ENCODE data around the gene UBE2D3. TPM values are rescaled to one million over a fixed set of nuclear protein-coding genes. Genes with fewer than 3 reads are reported as not detected.

UBE2D3 gene
- total RNA-seq, 4 donors from 2014 or later: 391 to 497 (median 418) TPM

GRCh38 chr4:102787096-102787881 is 40.1 kb downstream of the UBE2D3 start:
- no peak for DNase-seq (ENCODE audit: low spot score in 2 of 2)
- 96 to 97% methylated on average over 7 of the region's 7 CpGs for WGBS, 2 donors
- H3K4me3 ChIP-seq (ENCODE audit: low read depth, poor library complexity, severe bottlenecking): no peak overlapping the region
- no peak for TF ChIP-seq CTCF (IDR thresholded peaks at IDR 0.05)
- TF ChIP-seq POLR2A (IDR thresholded peaks at IDR 0.05): no peak
- intact Hi-C loops (cut with DNase I; ENCODE audit: low total_unique reads): no loop called here

- WGBS, 2 donors: 56 to 80% methylated on average over 1 of the region's 1 CpG
- intact Hi-C loops (cut with DNase I; ENCODE audit: low total_unique reads): no loop called here
- H3K4me3 ChIP-seq (ENCODE audit: low read depth, poor library complexity, severe bottlenecking): no peak overlapping the region
- DNase-seq (ENCODE audit: low spot score in 2 of 2): no peak
- no peak for TF ChIP-seq POLR2A (IDR thresholded peaks at IDR 0.05)
- no peak for TF ChIP-seq CTCF (IDR thresholded peaks at IDR 0.05)
These were observed 41.1 kb downstream of the UBE2D3 start for GRCh38 chr4:102786279-102786678.

GRCh38 chr4:102783006-102783405 is 44.3 kb downstream of the UBE2D3 start:
- intact Hi-C loops (cut with DNase I; ENCODE audit: low total_unique reads): no loop called here
- WGBS, 2 donors: 71 to 72% methylated on average over 2 of the region's 2 CpGs
- DNase-seq (ENCODE audit: low spot score in 2 of 2): no peak
- TF ChIP-seq POLR2A (IDR thresholded peaks at IDR 0.05) (no peak), CTCF (IDR thresholded peaks at IDR 0.05) (no peak)
- H3K4me3 ChIP-seq (ENCODE audit: low read depth, poor library complexity, severe bottlenecking): no peak overlapping the region

- TF ChIP-seq CTCF (IDR thresholded peaks at IDR 0.05) (no peak), POLR2A (IDR thresholded peaks at IDR 0.05) (no peak)
- intact Hi-C loops (cut with DNase I; ENCODE audit: low total_unique reads): no loop called here
- 80 to 81% methylated on average over 1 of the region's 1 CpG for WGBS, 2 donors
- no peak overlapping the region for H3K4me3 ChIP-seq (ENCODE audit: low read depth, poor library complexity, severe bottlenecking)
- no peak for DNase-seq (ENCODE audit: low spot score in 2 of 2)
These were observed 45.8 kb downstream of the UBE2D3 start for GRCh38 chr4:102781570-102781969.

- no peak overlapping the region for H3K4me3 ChIP-seq (ENCODE audit: low read depth, poor library complexity, severe bottlenecking)
- 79 to 83% methylated on average over 5 of the region's 5 CpGs for WGBS, 2 donors
- DNase-seq (ENCODE audit: low spot score in 2 of 2): no peak
- TF ChIP-seq CTCF (IDR thresholded peaks at IDR 0.05) (no peak), POLR2A (IDR thresholded peaks at IDR 0.05) (no peak)
- intact Hi-C loops (cut with DNase I; ENCODE audit: low total_unique reads): no loop called here
These were observed 46.7 kb downstream of the UBE2D3 start for GRCh38 chr4:102780476-102781144.
